ENCODE results near the gene SLC10A7.

The SLC10A7 gene

DNA sequence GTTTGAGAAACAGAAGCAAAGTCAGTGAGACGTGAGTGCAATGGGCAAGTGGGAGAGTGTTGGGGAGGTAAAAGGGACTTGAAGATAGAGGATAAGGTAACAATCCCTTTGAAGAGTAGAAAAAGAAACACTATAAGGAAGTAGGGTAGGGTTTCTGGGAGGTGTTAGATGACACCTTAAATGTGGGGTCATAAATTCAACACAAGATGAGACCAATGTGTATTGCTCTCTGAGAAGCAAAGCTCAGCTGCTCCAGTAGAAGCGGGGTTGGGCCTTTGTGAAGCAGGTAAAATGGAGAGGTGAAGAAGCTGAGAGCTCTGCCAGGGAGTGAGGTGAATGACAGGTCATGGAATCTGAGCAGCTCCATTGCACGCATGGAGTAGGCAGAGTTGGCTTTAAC, 222.1 kb downstream of the SLC10A7 start:
- no peak for DNase-seq

GRCh38 chr4:146294776-146295175, 227.0 kb downstream of the SLC10A7 start:
- DNase-seq = no peak

- no peak for DNase-seq
Observed at GRCh38 chr4:146292508-146292907, 229.2 kb downstream of the SLC10A7 start.

DNA sequence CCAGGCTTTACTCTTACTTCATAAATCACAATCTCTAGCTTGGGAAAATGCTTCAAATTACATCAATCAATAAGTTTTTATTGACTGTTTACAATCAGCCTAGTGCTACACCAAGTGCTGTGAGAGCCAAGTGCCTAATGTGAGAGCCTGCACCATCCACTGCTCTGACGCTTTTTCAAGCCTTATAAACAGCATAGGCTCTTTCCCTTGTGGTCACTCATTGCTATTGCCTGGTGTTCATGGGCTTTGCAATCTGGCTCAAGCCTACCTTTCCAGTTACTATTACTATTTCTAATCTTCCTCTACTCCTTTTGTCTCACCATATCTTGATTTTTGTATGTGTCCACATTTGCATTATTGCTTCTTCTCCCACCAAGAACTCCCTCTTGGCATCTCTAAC, 230.4 kb downstream of the SLC10A7 start:
- DNase-seq = no peak

DNA sequence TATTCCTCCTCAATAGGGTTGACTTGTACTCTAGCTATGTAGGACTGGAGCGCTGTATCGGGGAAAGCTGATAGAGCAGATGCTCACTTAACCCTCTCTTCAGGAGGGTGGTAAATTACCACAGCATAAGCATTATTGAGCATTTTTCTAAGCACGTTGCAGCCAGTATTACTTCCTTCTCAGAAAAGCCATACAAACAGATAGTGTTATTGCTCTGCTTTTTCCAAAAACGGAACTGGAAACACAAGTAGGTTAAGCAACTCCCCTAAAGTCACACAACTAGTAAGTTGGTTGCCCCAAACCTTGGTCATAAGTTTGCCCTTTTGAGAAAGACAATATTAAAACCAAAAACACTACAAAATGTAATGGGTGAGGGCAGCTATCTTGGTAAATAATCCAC, 233.5 kb downstream of the SLC10A7 start:
- DNase-seq = no peak

GRCh38 chr4:146285037-146285436, 236.7 kb downstream of the SLC10A7 start:
- no peak for DNase-seq

- no peak for DNase-seq
Observed at GRCh38 chr4:146283758-146284651, 237.7 kb downstream of the SLC10A7 start.

DNA sequence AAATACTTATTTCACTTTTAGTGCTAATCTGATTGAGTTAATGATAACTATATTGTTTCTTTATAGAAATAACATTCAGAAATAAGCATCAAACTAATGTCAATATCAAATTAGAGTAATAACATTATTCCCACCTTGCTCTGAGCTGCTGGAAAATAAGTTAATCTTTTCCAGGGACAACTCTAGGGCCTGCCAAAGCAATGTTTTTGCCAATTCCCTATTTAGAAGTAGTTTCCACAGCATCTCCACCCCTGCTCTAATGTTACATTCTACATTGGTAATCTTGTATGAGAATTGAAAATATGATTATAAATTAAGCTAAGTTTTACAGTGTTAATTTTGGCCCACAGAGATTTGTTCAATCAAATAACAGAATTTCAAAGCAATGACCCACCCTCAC, 239.1 kb downstream of the SLC10A7 start:
- no peak for DNase-seq

GRCh38 chr4:146278986-146279385, 242.8 kb downstream of the SLC10A7 start:
- DNase-seq = no peak

- no peak for DNase-seq
Observed at GRCh38 chr4:146275370-146275769, 246.4 kb downstream of the SLC10A7 start.

GRCh38 chr4:146274774-146275173, 247.0 kb downstream of the SLC10A7 start:
- DNase-seq = no peak

DNA sequence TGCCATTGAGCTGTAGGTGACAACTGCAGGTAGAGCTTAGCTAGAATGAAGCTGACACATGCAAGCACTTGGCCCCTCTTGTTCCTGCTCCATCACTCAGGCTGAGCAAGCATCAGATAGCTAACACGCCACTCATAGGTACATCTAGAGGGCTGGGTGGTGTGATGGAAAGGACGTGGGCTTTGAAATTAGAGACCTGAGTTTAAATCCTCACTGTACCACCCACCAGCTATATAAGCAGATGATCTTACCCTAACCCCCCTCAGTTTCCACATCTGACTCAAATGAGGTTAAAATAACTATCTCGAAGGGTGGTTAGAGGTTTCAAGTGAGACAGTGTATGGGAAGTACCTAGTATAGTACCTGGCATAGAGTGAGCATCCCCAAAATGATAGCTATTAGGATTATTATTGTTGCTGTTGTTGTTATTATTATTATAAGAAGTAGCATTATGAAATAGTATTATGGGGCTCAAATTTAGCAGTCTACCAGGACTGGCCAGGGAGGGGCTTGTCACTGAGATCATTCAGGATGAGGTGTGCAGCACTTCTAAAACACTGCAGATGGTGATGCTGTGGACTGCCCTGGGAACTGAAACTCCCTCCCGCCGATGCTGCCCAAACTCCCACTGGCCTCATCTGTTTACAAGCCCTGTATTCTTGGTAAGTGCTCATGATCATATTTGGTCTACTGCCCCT, 248.4 kb downstream of the SLC10A7 start:
- DNase-seq = no peak

GRCh38 chr4:146271466-146271865, 250.3 kb downstream of the SLC10A7 start:
- DNase-seq = no peak

GRCh38 chr4:146269228-146269653, 252.5 kb downstream of the SLC10A7 start:
- no peak for DNase-seq

- no peak for DNase-seq
Observed at GRCh38 chr4:146267826-146268225, 253.9 kb downstream of the SLC10A7 start.

DNA sequence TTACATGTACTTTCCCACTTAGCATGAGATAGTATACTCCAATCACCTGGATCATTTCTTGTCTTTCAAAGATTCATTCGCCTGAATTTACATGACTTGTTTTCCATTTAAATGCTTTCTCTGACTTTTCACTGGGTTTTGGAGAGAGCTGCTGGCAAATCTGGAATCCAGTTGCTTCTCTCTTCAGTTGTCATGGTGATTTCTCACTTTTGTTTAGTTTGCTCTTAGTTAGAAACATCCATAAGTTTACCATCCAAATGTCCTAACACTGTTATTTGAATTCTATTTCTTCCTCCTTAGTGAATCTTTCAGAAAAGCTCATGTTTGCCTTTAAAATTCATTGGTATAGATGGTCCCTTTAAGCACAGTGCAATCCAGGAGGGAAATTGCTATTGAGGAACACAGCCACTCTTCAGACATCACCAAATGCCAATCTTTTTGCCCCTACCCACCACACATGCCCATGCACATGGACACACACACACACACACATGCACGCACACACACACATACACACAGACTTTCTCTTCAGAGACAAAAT, 255.7 kb downstream of the SLC10A7 start:
- no peak for DNase-seq

DNA sequence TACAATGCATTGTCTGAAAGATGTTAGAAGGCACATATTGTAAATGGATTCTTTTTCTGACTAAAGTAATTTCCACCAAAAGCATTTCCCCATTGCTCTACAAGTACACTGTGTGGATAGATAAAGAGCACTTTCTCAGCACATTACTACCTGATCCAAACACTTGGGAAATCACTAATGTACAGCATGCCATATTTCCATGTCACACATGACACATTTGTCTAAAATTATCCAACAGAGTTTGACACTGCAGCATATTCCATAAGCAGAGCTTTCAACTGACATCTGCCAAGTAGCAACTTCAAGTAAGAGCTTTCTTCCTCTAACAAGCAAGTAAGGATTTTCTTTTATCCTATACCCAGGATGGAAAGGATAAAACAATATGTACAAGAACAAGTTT, 257.9 kb downstream of the SLC10A7 start:
- no peak for DNase-seq

DNA sequence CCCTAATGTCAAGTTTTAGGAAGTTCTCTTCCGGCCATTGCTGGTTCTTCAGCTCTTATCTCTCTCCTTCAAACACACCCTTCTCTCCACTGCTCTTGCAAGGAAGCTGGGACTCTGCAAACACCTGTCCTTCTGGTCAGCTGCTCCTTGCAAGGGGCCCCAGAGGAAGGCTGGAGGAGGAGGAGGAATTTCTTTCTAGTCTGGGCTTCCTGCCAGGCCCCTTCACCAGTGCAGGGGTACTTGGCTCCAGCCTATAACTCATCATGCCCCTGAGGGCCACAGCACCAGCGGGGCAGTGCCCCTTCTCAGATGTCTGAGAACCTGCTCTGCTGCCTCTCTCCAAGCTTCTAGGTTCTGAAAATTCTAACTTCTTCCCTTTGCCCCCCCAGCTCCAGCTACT, 260.7 kb downstream of the SLC10A7 start:
- DNase-seq = no peak

GRCh38 chr4:146260521-146260920, 261.2 kb downstream of the SLC10A7 start:
- DNase-seq = no peak

DNA sequence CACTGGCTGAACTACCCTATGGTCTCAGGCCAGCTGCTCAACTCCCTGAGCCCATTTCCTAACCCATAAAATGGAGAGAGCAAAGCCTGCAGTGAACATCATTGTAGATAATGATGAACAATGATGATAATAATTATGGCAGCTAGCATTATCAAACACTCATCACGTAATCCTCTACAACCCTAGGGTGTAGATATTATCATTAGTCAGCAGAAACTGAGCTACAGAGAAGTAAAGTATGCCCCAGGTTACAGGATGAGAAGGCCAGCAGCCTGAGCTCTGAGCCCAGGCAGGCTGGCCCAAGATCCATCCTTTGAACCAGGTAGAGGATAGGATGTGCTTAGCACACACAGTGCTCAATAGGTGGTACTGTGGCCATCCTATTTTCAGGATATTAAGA, 264.2 kb downstream of the SLC10A7 start:
- DNase-seq = no peak

DNA sequence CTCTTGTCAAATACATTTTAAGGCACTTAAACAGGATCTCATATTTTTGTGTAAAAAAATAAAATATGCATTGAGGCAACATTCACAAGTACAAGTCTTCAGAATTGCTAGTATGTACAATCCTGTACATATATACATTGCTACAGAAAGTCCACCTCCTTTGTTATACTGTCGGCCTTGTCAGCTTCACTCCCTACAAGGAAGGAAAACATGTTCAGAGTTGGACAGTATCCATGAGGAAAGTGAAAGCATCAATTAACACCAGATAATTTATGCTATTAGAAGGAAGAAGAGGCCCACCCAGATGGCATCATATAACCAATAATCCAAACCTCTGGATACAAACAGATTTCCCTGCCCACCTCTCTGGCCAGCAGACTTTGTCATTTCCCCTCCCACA, 265.4 kb downstream of the SLC10A7 start:
- DNase-seq = no peak

GRCh38 chr4:146255874-146256273, 265.9 kb downstream of the SLC10A7 start:
- DNase-seq = no peak

DNA sequence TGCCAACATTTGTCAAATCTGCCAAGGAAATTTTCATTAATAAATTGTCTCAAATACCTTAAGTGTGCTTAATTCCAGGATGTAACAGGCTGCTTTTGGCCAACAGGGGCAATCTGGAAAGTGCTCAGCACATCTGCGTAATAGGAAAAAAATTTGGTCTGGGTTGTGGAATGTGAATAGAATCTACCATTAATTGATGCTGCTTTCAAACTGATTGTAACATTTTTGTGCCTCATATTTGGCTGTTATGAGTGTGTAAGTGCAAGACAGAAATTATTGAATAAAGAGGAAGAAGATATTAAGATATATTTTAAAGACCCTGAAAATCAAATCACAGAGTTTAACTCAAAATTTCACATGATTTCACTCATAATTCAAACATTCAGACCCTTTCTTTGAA, 266.3 kb downstream of the SLC10A7 start:
- DNase-seq = no peak

GRCh38 chr4:146252969-146253611, 268.6 kb downstream of the SLC10A7 start:
- DNase-seq = no peak
